BE2C (cell line): ENCODE data around the gene S100P.
"Not testable (repeated sequence)": the region's sequence is repeated elsewhere in the genome, so short reads cannot be mapped to it uniquely, and the experiment has no call there.

Experiments used
- DNase-seq: peaks from one replicate; pipeline ENCODE4 v3.0.0-alpha.2; 2020
- H3K27me3 ChIP-seq: fragments of 250-450 bp; sonication (Bioruptor Pico); 2 replicates; pipeline ENCODE4 v1.5.1; 2020; ENCODE audit warnings: mild to moderate bottlenecking
- H3K36me3 ChIP-seq: fragments of 250-450 bp; sonication (Bioruptor Pico); 2 replicates; pipeline ENCODE4 v1.5.1; 2020; ENCODE audit warnings: mild to moderate bottlenecking
- H3K4me1 ChIP-seq: fragments of 250-450 bp; sonication (Bioruptor Pico); 2 replicates; pipeline ENCODE4 v1.5.1; 2020
- H3K4me3 ChIP-seq: 2 replicates; pipeline ENCODE4 v1.5.1; 2011; ENCODE audit warnings: low read depth, low read length
- H3K9me3 ChIP-seq: fragments of 250-450 bp; sonication (Bioruptor Pico); 2 replicates; pipeline ENCODE4 v1.5.1; 2020
- CTCF ChIP-seq: IDR thresholded peaks from 2 replicates; pipeline ENCODE4 v1.5.1; 2012; ENCODE audit warnings: mild to moderate bottlenecking, low read depth, low read length

Gene S100P

GRCh38 chr4:6662591-6662990, 31.1 kb upstream of the S100P start:
- Histone ChIP-seq H3K36me3 (no peaks in the 10 kb centered on the region), H3K4me1 (no peaks in the 10 kb centered on the region), H3K4me3 (no peak overlapping the region), H3K9me3 (no peaks in the 10 kb centered on the region), H3K27me3 (no peaks in the 10 kb centered on the region)
- no peak for TF ChIP-seq CTCF
- no peak for DNase-seq

- TF ChIP-seq CTCF, result no peak
- Histone ChIP-seq H3K27me3 (no peaks in the 10 kb centered on the region), H3K4me3 (no peak overlapping the region), H3K9me3 (no peaks in the 10 kb centered on the region), H3K36me3 (no peaks in the 10 kb centered on the region), H3K4me1 (no peaks in the 10 kb centered on the region)
- DNase-seq, result no peak
Measured at GRCh38 chr4:6663596-6664393, 29.9 kb upstream of the S100P start.

GRCh38 chr4:6665320-6665654, 28.4 kb upstream of the S100P start:
- TF ChIP-seq CTCF, result no peak
- H3K9me3 ChIP-seq, result no peaks in the 10 kb centered on the region
- H3K36me3 ChIP-seq, result no peaks in the 10 kb centered on the region
- H3K27me3 ChIP-seq, result no peaks in the 10 kb centered on the region
- DNase-seq, result no peak
- H3K4me3 ChIP-seq, result no peak overlapping the region
- no peaks in the 10 kb centered on the region for H3K4me1 ChIP-seq

GRCh38 chr4:6668391-6668790, 25.3 kb upstream of the S100P start:
- Histone ChIP-seq H3K4me1 (no peaks in the 10 kb centered on the region), H3K27me3 (no peaks in the 10 kb centered on the region), H3K9me3 (no peaks in the 10 kb centered on the region), H3K4me3 (no peak overlapping the region), H3K36me3 (no peaks in the 10 kb centered on the region)
- DNase-seq, result no peak
- TF ChIP-seq CTCF, result no peak

GRCh38 chr4:6671648-6672047, 22.0 kb upstream of the S100P start:
- TF ChIP-seq CTCF, result no peak
- Histone ChIP-seq H3K4me3 (no peak overlapping the region), H3K4me1 (no peaks in the 10 kb centered on the region), H3K36me3 (peaks cover 14% of the 10 kb centered on the region), H3K27me3 (no peaks in the 10 kb centered on the region), H3K9me3 (no peaks in the 10 kb centered on the region)
- no peak for DNase-seq

- Histone ChIP-seq H3K4me1 (no peaks in the 10 kb centered on the region), H3K27me3 (no peaks in the 10 kb centered on the region), H3K4me3 (no peak overlapping the region), H3K9me3 (no peaks in the 10 kb centered on the region), H3K36me3 (peaks cover 14% of the 10 kb centered on the region)
- no peak for TF ChIP-seq CTCF
- no peak for DNase-seq
Measured at GRCh38 chr4:6672131-6672530, 21.5 kb upstream of the S100P start.

GRCh38 chr4:6672541-6673190, 21.0 kb upstream of the S100P start:
- H3K4me3 ChIP-seq, DNase-seq, H3K9me3 ChIP-seq, H3K27me3 ChIP-seq, H3K4me1 ChIP-seq: not testable (repeated sequence)
- H3K36me3 ChIP-seq, result peaks cover 14% of the 10 kb centered on the region

- Histone ChIP-seq H3K36me3 (peaks cover 14% of the 10 kb centered on the region), H3K4me3 (peak overlapping the region; percentile 72)
- not testable (repeated sequence) for DNase-seq, H3K9me3 ChIP-seq, H3K27me3 ChIP-seq, H3K4me1 ChIP-seq
Measured at GRCh38 chr4:6673191-6673659, 20.5 kb upstream of the S100P start.
